GM21528 (cell line): Measurements from ENCODE around the gene ROCK2.
"Not testable (repeated sequence)": the region's sequence is repeated elsewhere in the genome, so short reads cannot be mapped to it uniquely, and the experiment has no call there.

Source experiments
- ATAC-seq: cut with Tn5 transposase; IDR thresholded peaks from one replicate; pipeline ENCODE4 v1.9.1; 2021; ENCODE audit warnings: mild to moderate bottlenecking, moderate library complexity; ENCODE audit not compliant: unreplicated experiment, low FRiP score

Gene ROCK2

DNA sequence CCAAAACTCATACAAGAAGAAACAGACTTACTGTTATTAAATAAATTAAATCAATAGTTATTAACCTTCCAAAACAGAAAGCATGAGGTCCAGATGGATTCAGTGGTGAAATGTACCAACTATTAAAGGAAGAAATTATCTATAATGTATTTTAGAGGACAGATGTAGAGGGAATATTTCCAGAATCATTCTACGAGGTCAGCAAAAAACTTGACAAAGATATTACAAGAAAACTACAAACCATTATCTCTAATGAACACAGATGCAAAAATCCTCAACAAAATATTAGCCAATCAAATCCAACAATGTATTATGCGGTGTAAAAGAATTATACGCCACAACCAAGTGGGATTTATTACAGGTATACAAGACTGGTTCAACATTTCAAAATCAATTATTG, 63.7 kb downstream of the ROCK2 start:
- ATAC-seq, result no peak

GRCh38 chr2:11279398-11279797, 65.0 kb downstream of the ROCK2 start:
- ATAC-seq, result no peak

DNA sequence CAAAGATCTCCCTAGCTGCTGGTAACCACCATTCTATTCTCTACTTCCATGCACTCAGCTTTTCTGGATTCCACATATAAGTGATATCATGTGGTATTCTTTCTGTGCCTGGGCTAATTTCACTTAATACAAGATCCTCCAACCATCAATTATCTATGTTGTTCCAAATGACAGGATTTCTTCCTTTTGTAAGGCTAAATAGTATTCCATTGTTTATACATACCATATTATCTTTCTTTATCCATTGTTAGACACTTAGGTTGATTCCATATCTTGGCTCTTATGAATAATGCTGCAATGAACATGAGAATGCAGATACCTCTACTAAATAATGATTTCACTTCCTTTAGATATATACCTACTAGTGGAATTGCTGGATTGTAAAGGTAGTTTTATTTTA, 66.2 kb downstream of the ROCK2 start:
- no peak for ATAC-seq

- no peak for ATAC-seq
These were observed 68.5 kb downstream of the ROCK2 start for GRCh38 chr2:11275910-11276309.

GRCh38 chr2:11270891-11271290, 73.5 kb downstream of the ROCK2 start:
- no peak for ATAC-seq

DNA sequence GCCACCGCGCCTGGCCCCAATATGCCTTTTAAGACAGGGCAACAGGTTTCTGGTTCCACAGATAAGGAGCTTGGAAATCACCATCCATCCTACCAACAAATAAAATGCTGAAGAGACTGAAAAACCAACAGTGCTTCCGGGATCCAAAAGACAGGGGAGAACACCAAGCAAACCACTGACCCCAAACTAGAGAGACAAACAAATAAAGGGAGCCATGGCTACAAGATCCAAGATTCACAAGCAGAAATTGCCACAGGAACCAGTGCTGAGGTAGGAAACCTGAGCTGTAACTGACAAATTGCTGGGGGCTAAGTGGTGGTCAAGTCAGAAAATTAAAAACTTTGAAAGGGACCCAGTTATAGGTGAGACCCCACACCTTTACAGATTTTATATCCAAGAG, 76.5 kb downstream of the ROCK2 start:
- no peak for ATAC-seq

- no peak for ATAC-seq
These were observed 79.6 kb downstream of the ROCK2 start for GRCh38 chr2:11264818-11265217.

- ATAC-seq, result no peak
These were observed 80.4 kb downstream of the ROCK2 start for GRCh38 chr2:11264007-11264406.

DNA sequence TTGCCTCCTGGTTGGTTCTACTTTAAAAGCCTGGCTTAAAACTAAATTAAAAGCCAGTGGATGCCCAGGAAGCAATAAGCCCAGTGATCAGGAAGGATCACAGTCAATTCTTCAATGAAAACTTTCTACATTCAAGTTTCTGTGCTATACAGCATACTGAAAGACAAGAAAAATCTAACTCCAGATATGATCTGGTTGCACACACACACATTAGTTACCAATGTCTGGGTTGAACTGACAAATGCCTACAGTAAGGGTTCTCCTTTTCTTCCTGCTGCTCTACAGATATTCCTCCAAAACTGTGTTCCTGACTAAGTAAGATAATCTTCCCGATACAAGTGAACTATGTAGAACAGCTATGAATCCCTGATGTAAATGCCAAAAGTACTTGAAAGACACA, 81.3 kb downstream of the ROCK2 start:
- ATAC-seq, result no peak

GRCh38 chr2:11262438-11262837, 82.0 kb downstream of the ROCK2 start:
- not testable (repeated sequence) for ATAC-seq

DNA sequence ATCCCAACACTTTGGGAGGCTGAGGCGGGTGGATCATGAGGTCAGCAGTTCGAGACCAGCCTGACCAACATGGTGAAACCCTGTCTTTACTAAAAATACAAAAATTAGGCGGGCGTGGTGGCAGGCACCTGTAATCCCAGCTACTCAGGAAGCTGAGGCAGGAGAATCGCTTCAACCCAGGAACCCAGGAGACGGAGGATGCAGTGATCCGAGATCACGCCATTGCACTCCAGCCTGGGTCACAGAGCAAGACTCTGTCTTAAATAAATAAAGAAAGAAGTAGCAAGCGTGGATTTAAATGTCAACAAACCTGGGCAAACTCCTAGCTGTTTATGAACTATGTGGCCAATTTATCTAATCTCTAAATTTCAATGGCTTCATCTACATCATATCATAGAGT, 82.9 kb downstream of the ROCK2 start:
- not testable (repeated sequence) for ATAC-seq

GRCh38 chr2:11260979-11261378, 83.5 kb downstream of the ROCK2 start:
- no peak for ATAC-seq

- ATAC-seq, result no peak
These were observed 86.5 kb downstream of the ROCK2 start for GRCh38 chr2:11257964-11258363.

- ATAC-seq, result no peak
These were observed 87.4 kb downstream of the ROCK2 start for GRCh38 chr2:11257078-11257477.

GRCh38 chr2:11256166-11256565, 88.3 kb downstream of the ROCK2 start:
- ATAC-seq, result no peak

- ATAC-seq, result no peak
These were observed 90.3 kb downstream of the ROCK2 start for GRCh38 chr2:11254100-11254536.

- not testable (repeated sequence) for ATAC-seq
These were observed 92.0 kb downstream of the ROCK2 start for GRCh38 chr2:11252458-11252857.

DNA sequence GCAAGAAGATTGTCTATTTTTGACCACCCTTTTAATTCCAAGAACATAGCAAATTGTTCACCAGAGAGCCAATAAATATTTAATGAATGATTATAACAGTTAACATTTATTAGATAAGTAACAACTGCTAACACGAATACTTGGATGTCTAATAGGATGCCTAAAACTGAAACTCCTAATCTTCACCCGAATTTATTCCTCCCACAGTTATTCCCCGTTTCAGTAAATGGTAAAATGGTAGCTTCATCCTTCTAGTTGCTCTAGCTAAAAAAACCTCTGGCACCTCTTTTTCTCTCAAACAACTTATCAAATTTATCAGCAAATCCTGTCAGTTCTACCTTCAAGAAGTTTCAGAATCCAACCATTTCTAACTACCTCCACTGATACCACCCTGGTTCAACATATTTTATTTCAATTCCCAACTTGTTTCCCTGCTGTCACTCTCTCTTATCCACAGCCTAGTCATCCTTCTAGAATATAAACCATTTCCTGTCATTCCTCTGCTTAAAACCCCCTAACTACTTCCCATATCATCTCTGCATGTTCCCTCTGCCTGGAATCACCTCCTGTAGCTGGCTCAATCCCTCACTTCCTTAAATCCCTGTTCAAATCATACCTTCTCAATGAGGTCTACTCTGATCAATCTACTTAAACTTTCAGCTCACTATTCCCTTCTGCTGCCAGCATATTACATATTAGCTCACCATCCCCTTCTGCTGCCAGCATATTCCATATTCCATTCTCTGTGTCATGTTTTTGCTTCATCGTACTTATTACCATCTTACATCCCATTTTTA, 93.8 kb downstream of the ROCK2 start:
- ATAC-seq, result no peak

GRCh38 chr2:11245322-11245721, 99.1 kb downstream of the ROCK2 start:
- no peak for ATAC-seq

- no peak for ATAC-seq
These were observed 100.2 kb downstream of the ROCK2 start for GRCh38 chr2:11244091-11244826.

GRCh38 chr2:11243512-11243911, 100.9 kb downstream of the ROCK2 start:
- ATAC-seq, result no peak
